Measurements from ENCODE around the gene TAF6L.

DNA sequence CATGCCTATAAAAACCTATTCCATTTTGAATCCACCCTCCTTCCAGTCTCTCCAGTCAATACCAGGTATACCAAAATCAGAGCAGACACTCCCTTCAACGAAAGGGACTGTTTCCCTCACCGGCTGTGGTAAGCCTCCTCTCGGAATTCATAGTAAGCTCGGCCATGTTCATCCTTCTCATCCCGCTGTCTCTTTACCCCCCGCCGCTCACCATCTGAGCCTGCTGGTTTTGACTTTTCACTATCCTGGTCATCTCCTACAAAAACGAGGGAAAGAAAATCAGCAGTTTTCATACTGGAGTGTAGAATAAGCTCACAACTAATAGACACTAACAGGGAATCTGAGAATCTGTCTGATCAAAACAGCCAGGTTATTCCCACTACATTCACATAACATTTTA, 47.0 kb upstream of the TAF6L start:
- TF ChIP-seq POLR2AphosphoS5 (IDR thresholded peaks at IDR 0.05), result no peak
- TF ChIP-seq, protein P1, sequence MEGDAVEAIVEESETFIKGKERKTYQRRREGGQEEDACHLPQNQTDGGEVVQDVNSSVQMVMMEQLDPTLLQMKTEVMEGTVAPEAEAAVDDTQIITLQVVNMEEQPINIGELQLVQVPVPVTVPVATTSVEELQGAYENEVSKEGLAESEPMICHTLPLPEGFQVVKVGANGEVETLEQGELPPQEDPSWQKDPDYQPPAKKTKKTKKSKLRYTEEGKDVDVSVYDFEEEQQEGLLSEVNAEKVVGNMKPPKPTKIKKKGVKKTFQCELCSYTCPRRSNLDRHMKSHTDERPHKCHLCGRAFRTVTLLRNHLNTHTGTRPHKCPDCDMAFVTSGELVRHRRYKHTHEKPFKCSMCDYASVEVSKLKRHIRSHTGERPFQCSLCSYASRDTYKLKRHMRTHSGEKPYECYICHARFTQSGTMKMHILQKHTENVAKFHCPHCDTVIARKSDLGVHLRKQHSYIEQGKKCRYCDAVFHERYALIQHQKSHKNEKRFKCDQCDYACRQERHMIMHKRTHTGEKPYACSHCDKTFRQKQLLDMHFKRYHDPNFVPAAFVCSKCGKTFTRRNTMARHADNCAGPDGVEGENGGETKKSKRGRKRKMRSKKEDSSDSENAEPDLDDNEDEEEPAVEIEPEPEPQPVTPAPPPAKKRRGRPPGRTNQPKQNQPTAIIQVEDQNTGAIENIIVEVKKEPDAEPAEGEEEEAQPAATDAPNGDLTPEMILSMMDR (IDR thresholded peaks at IDR 0.05 in 8 of 11, conservative IDR thresholded peaks at IDR 0.05 in 3 of 11), result no peak
- TF ChIP-seq POLR2A (IDR thresholded peaks at IDR 0.05), result no peak

All from spleen (tissue), 7 donors.